Measurements from ENCODE around the gene SH3D19. TPM values are rescaled to one million over a fixed set of nuclear protein-coding genes. Genes with fewer than 3 reads are reported as not detected.

Gene SH3D19
- total RNA-seq, 1 donor from 2014 or later: 32.4 TPM

- H3K4me1 Mint-ChIP-seq (ENCODE audit: unreplicated experiment): no peaks in the 10 kb centered on the region
- H3K36me3 Mint-ChIP-seq (ENCODE audit: unreplicated experiment): peaks cover 3% of the 10 kb centered on the region
- H3K4me3 Mint-ChIP-seq (ENCODE audit: unreplicated experiment): no peak overlapping the region
- no peak for DNase-seq (ENCODE audit: extremely low spot score, unreplicated experiment)
- no peaks in the 10 kb centered on the region for H3K27me3 Mint-ChIP-seq (ENCODE audit: unreplicated experiment)
- H3K27ac Mint-ChIP-seq (ENCODE audit: unreplicated experiment): no peak overlapping the region
- no peak for TF ChIP-seq CTCF (IDR thresholded peaks at IDR 0.05)
- no peaks in the 10 kb centered on the region for H3K9me3 Mint-ChIP-seq (ENCODE audit: unreplicated experiment)
Measured at GRCh38 chr4:151344948-151345347, 19.5 kb upstream of the SH3D19 start.

GRCh38 chr4:151340751-151341385, 15.5 kb upstream of the SH3D19 start:
- no peaks in the 10 kb centered on the region for H3K9me3 Mint-ChIP-seq (ENCODE audit: unreplicated experiment)
- no peak for TF ChIP-seq CTCF (IDR thresholded peaks at IDR 0.05)
- no peaks in the 10 kb centered on the region for H3K36me3 Mint-ChIP-seq (ENCODE audit: unreplicated experiment)
- H3K27ac Mint-ChIP-seq (ENCODE audit: unreplicated experiment): no peak overlapping the region
- H3K4me1 Mint-ChIP-seq (ENCODE audit: unreplicated experiment): no peaks in the 10 kb centered on the region
- H3K27me3 Mint-ChIP-seq (ENCODE audit: unreplicated experiment): no peaks in the 10 kb centered on the region
- no peak for DNase-seq (ENCODE audit: extremely low spot score, unreplicated experiment)
- no peak overlapping the region for H3K4me3 Mint-ChIP-seq (ENCODE audit: unreplicated experiment)

DNA sequence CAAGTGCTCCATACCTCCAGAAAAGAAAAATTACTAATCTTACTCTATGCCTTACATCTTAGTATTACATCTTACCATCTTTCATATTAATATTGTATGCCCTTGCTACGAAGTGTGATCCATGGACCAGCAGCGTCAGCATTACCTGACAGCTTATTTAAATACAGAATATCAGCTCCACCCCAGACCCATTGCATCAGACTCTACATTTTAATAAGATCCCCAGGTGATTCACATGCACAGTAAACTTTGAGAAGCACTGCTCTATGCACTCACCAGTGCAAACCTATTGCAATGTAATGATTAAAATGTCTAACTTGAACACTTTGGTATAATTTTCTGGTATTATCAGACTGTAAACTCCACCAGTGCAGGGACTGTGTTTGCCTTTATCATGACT, 14.1 kb upstream of the SH3D19 start:
- no peak overlapping the region for H3K4me3 Mint-ChIP-seq (ENCODE audit: unreplicated experiment)
- no peak for DNase-seq (ENCODE audit: extremely low spot score, unreplicated experiment)
- no peaks in the 10 kb centered on the region for H3K36me3 Mint-ChIP-seq (ENCODE audit: unreplicated experiment)
- H3K4me1 Mint-ChIP-seq (ENCODE audit: unreplicated experiment): no peaks in the 10 kb centered on the region
- no peak overlapping the region for H3K27ac Mint-ChIP-seq (ENCODE audit: unreplicated experiment)
- H3K9me3 Mint-ChIP-seq (ENCODE audit: unreplicated experiment): no peaks in the 10 kb centered on the region
- no peaks in the 10 kb centered on the region for H3K27me3 Mint-ChIP-seq (ENCODE audit: unreplicated experiment)
- TF ChIP-seq CTCF (IDR thresholded peaks at IDR 0.05): no peak

DNA sequence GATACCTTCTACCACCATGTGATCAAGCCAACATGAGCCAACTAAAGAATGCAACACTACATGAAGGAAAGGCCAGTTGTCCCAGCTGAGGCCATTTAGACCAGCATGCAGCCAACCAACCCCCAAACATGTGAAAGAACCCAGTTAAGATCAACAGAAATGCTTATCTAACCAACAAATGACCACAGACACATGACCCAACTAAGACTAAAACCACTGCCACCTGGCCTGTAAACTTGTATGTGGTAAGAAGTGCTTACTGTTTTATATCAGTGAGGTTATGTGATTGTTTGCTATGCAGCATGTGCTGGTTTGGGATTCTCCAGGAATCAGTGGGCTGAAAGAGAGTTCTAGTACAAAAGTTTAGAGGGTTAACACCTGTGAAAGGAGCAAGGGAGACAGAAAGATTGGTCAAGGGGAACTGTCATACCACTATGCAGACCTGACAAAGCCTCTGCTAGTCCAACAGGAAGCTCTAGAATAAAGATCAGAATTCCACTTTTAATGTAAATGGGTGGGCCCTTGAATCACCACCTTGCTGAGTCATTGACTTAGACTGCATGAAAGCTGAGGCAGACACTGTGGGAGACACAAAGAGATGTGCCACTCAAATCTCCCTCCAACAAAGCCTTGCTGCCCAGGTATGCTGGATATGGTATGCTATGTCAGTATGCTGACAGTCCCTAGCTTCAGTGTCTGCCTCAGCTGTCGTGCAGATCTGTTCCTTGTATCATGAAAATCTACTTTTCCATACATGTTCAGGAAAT, 6.1 kb upstream of the SH3D19 start:
- no peaks in the 10 kb centered on the region for H3K9me3 Mint-ChIP-seq (ENCODE audit: unreplicated experiment)
- no peak for DNase-seq (ENCODE audit: extremely low spot score, unreplicated experiment)
- H3K36me3 Mint-ChIP-seq (ENCODE audit: unreplicated experiment): no peaks in the 10 kb centered on the region
- no peak for TF ChIP-seq CTCF (IDR thresholded peaks at IDR 0.05)
- H3K4me3 Mint-ChIP-seq (ENCODE audit: unreplicated experiment): no peak overlapping the region
- H3K27ac Mint-ChIP-seq (ENCODE audit: unreplicated experiment): no peak overlapping the region
- no peaks in the 10 kb centered on the region for H3K4me1 Mint-ChIP-seq (ENCODE audit: unreplicated experiment)
- H3K27me3 Mint-ChIP-seq (ENCODE audit: unreplicated experiment): no peaks in the 10 kb centered on the region

GRCh38 chr4:151329217-151330007, 4.0 kb upstream of the SH3D19 start:
- TF ChIP-seq CTCF (IDR thresholded peaks at IDR 0.05): no peak
- H3K36me3 Mint-ChIP-seq (ENCODE audit: unreplicated experiment): no peaks in the 10 kb centered on the region
- no peaks in the 10 kb centered on the region for H3K27me3 Mint-ChIP-seq (ENCODE audit: unreplicated experiment)
- no peak for DNase-seq (ENCODE audit: extremely low spot score, unreplicated experiment)
- H3K4me3 Mint-ChIP-seq (ENCODE audit: unreplicated experiment): no peak overlapping the region
- H3K9me3 Mint-ChIP-seq (ENCODE audit: unreplicated experiment): no peaks in the 10 kb centered on the region
- H3K4me1 Mint-ChIP-seq (ENCODE audit: unreplicated experiment): peaks cover 9% of the 10 kb centered on the region
- no peak overlapping the region for H3K27ac Mint-ChIP-seq (ENCODE audit: unreplicated experiment)
